Kidney (tissue), 14 donors: ENCODE data around the gene ROCK2. TPM values are rescaled to one million over a fixed set of nuclear protein-coding genes. Genes with fewer than 3 reads are reported as not detected.
A peak's percentile ranks its signal among the peaks of the same experiment; 100 is the strongest.

ENCODE experiments used
- DNase-seq, 5 donors: peaks; one replicate each; pipeline ENCODE4 v3.0.0-alpha.2; 2013 to 2020
- FAIRE-seq: peaks from 2 replicates; lab custom pipeline; 2012; peaks lifted over from hg19 to GRCh38; lab: Jason Lieb, UNC
- H3K27ac ChIP-seq, 2 donors: one replicate each; pipeline ENCODE4 v1.7.0; 2013; ENCODE audit warnings: low read depth in 2 of 2, low read length in 2 of 2, inconsistent platforms in 1 of 2
- H3K27me3 ChIP-seq: one replicate; pipeline ENCODE4 v1.7.1; 2013; ENCODE audit warnings: low read length, inconsistent platforms; ENCODE audit not compliant: control insufficient read depth, insufficient read depth
- H3K36me3 ChIP-seq, 3 donors: one replicate each; pipeline versions ENCODE4 v1.7.0 to v1.7.1; 2013; ENCODE audit warnings: low read length in 3 of 3, control low read depth in 1 of 3, inconsistent platforms in 1 of 3; ENCODE audit not compliant: insufficient read depth in 3 of 3, control insufficient read depth in 2 of 3
- H3K4me1 ChIP-seq, 3 donors: one replicate each; pipeline versions ENCODE4 v1.7.0 to v1.7.1; 2013; ENCODE audit warnings: low read length in 3 of 3, inconsistent platforms in 1 of 3, low read depth in 1 of 3; ENCODE audit not compliant: control insufficient read depth in 2 of 3, insufficient read depth in 2 of 3
- H3K4me3 ChIP-seq, 3 donors: one replicate each; pipeline versions ENCODE4 v1.7.0 to v1.8.1; 2013; ENCODE audit warnings: low read length in 3 of 3, control low read depth in 1 of 3, inconsistent platforms in 1 of 3
- H3K9ac ChIP-seq, 3 donors: one replicate each; pipeline versions ENCODE4 v1.7.0 to v1.7.1; 2013; ENCODE audit warnings: low read length in 3 of 3, control low read depth in 1 of 3, inconsistent platforms in 1 of 3
- H3K9me3 ChIP-seq, 3 donors: one replicate each; pipeline versions ENCODE4 v1.7.0 to v1.7.1; 2013; ENCODE audit warnings: low read length in 3 of 3, control low read depth in 1 of 3, inconsistent platforms in 1 of 3; ENCODE audit not compliant: control insufficient read depth in 2 of 3, insufficient read depth in 1 of 3
- intact Hi-C: fragments of 100-400 bp; cut with DNase I; formaldehyde crosslinking; loops from one replicate; pipeline ENCODE4 v1.11.1; 2022
- polyA plus RNA-seq: library from polyadenylated mRNA; stranded (reverse); fragments of 350-450 nt; fragmentation: Illumina TruSeq; extraction: RNeasy Lipid Tissue Mini Kit (QIAGEN cat#74804); gene quantifications from one replicate; pipeline ENCODE4 v1.2.3, GENCODE V29; 2014; ENCODE audit warnings: low read depth, low replicate concordance; ENCODE audit not compliant: insufficient read depth
- total RNA-seq: library from RNA; stranded (reverse); fragmentation: NEBNext Ultra II Directional; extraction: Animal tissue kit (Norgen Biotek cat#: 25700); gene quantifications from one replicate; pipeline ENCODE4 v1.2.1, GENCODE V29; 2021
- TF ChIP-seq, protein P1 (sequence below): IDR thresholded peaks from 3 replicates; pipeline ENCODE4 v1.5.1; 2012; ENCODE audit warnings: mild to moderate bottlenecking, moderate library complexity, borderline replicate concordance; ENCODE audit not compliant: insufficient read depth; ENCODE audit errors: extremely low read depth
- donor health status: control.
- donor health status: control.
- donor health status: control.
- donor health status: control.
- donor health status: control.
- donor health status: DM: yes; HTN: yes; CAD: no.
- donor health status: Normal renal cell carcinoma (clear cell type).

The ROCK2 gene
- total and polyA plus RNA-seq, 2 donors from 2014 or later = 6.7 to 58.3 TPM

DNA sequence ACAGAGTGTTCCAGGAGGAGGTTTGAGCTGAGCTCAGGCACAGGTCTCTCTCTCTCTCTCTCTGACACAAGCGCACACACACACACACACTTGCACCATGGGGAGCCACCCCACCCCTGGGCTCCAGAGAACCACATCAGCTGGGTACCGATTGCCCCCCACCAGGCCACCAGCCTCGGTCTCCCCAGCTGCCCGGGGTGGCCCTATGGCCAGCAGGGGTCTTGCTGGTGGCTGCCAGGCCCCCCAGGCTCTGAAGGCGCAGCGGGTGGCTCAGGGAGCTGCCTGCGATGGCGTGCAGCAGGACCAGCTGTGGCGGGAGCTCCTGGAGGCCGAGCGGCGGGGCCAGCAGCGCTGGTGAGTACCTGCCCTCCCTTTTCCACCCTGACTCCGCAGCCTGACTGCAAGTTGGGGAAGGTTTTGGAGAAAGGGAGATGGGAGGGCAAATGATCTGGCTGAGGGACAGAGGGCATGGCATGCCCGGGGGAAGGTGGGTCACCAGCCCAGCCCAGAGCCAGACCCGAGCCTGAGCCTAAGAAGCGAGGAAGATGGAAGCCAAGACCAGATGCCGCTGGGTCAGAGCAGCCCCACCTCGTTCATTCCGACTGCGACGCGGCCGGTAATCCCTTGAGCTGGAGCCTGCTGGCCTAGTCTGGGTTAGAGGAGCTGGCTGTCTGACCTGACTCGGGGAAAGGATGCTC is 211.0 kb downstream of the ROCK2 start:
- Histone ChIP-seq H3K4me3 (peak overlapping the region; percentile 50 to 76 (median 57)), H3K27ac (no peak overlapping the region), H3K9me3 (no peaks in the 10 kb centered on the region), H3K4me1 (peaks cover 0 to 12% (median 4%) of the 10 kb centered on the region in 3 donors), H3K9ac (peak overlapping the region in 2 of 3 donors; percentile 3 to 17), H3K27me3 (no peaks in the 10 kb centered on the region), H3K36me3 (no peaks in the 10 kb centered on the region)
- no peak for FAIRE-seq
- intact Hi-C loops = no loop called here
- TF ChIP-seq, protein P1, sequence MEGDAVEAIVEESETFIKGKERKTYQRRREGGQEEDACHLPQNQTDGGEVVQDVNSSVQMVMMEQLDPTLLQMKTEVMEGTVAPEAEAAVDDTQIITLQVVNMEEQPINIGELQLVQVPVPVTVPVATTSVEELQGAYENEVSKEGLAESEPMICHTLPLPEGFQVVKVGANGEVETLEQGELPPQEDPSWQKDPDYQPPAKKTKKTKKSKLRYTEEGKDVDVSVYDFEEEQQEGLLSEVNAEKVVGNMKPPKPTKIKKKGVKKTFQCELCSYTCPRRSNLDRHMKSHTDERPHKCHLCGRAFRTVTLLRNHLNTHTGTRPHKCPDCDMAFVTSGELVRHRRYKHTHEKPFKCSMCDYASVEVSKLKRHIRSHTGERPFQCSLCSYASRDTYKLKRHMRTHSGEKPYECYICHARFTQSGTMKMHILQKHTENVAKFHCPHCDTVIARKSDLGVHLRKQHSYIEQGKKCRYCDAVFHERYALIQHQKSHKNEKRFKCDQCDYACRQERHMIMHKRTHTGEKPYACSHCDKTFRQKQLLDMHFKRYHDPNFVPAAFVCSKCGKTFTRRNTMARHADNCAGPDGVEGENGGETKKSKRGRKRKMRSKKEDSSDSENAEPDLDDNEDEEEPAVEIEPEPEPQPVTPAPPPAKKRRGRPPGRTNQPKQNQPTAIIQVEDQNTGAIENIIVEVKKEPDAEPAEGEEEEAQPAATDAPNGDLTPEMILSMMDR = no peak
- peak in 4 of 5 donors; percentile 53 to 62 (median 60) for DNase-seq

DNA sequence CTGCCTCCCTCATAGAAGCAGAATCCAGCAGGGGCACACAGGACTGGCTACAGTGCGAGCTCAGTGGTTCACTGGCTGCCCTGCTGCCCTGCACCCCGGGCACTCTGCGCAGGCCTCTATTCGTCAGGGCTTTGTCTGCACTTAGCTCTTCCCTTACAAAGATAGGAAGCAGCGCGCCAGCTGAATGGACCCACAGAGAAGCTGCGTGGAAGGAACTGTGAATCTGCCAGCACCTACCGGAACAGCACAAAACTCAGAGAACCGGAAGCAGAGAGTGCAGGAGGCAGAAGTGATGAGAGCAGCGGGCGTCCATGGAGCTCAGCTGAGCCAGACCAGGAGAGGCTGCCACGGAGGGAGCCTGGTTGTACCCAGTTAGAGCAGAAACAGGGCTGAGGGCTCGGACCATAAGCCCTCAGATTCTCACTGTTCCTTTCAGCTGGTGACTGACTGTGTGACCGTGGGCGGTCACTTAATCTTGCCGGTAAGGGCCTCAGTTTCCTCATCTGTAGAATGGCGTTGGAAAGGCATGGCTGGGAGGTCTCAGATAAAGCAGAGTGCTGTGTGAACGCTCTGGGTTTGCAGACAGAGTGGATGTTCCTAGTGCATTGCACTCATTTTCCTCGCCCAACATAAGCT is 212.3 kb downstream of the ROCK2 start:
- peak in 1 of 5 donors; percentile 48 for DNase-seq
- intact Hi-C loops = no loop called here
- Histone ChIP-seq H3K27ac (no peak overlapping the region), H3K4me1 (peaks cover 0 to 12% (median 4%) of the 10 kb centered on the region in 3 donors), H3K27me3 (no peaks in the 10 kb centered on the region), H3K36me3 (no peaks in the 10 kb centered on the region), H3K4me3 (peak overlapping the region in 2 of 3 donors; percentile 50 to 76), H3K9me3 (no peaks in the 10 kb centered on the region), H3K9ac (peak overlapping the region in 1 of 3 donors; percentile 31)
- TF ChIP-seq, protein P1 = no peak
- no peak for FAIRE-seq

DNA sequence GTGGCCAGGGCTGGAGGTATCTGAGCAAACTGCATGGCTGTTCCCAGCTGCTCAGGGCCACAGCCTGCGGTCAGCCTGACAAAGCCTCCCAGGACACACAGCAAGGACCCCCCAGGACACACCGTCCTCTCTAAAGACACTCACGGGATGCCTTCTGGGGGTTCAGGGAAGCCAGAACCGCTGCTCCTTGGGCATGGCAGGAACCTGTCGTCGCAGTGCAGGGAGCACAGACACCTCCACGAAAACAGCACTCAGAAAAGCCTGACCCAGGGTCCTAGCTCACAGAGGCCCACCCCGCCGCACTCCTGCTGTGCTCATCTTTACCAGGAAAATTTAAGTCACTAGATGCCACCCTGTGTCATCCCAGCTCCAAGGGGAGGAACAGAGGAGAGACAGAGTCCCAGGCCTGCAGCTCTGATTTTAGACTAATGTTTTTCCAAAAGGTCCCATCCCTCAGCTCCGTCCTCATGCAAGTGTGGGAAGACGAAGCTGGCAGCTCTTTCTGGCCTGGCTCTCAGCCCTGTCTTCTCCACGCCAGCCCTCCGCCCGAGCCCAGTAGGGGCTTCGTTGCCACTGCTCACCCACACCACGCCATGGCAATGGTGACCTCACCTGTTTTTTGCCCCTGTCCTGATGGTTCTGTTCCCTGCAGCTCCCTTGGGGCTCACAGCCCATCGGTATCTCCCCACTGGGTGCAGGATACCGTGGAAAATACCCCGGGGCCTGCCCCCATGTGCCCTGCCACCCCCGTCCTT is 213.1 kb downstream of the ROCK2 start:
- H3K27me3 ChIP-seq = no peaks in the 10 kb centered on the region
- TF ChIP-seq, protein P1 = no peak
- peak overlapping the region in 1 of 3 donors; percentile 19 for H3K9ac ChIP-seq
- no peak overlapping the region for H3K27ac ChIP-seq
- no peaks in the 10 kb centered on the region for H3K36me3 ChIP-seq
- peaks cover 0 to 12% (median 4%) of the 10 kb centered on the region in 3 donors for H3K4me1 ChIP-seq
- DNase-seq (peak in 1 of 5 donors; percentile 48), FAIRE-seq (no peak)
- H3K9me3 ChIP-seq = no peaks in the 10 kb centered on the region
- intact Hi-C loops = no loop called here
- no peak overlapping the region for H3K4me3 ChIP-seq

Other genes starting within 250 kb of the ROCK2 start
- gene SLC66A3, start 189.2 kb downstream of the ROCK2 start, total RNA-seq = 33.0 TPM
- 28.4 TPM for gene SLC66A3, start 189.2 kb downstream of the ROCK2 start, polyA plus RNA-seq
- 12.7 TPM for gene E2F6, start 121.5 kb upstream of the ROCK2 start, total RNA-seq
- gene E2F6, start 121.5 kb upstream of the ROCK2 start, polyA plus RNA-seq = 7.8 TPM
- 0.98 TPM for gene GREB1, start 189.4 kb upstream of the ROCK2 start, total RNA-seq
- gene GREB1, start 189.4 kb upstream of the ROCK2 start, polyA plus RNA-seq = 1.8 TPM